DOHH2 (cell line): ENCODE data around the gene ILK.

Source experiments
- EZH2phosphoT487 ChIP-seq: fragments of 200-600 bp; sonication (generic); IDR thresholded peaks from 2 replicates; pipeline ENCODE4 v1.6.1; 2017; ENCODE audit warnings: borderline replicate concordance, mild to moderate bottlenecking, antibody characterized with exemption, low read length, moderate library complexity, mixed read lengths
- TF ChIP-seq, protein P1 (sequence below): fragments of 200-600 bp; sonication (generic); IDR thresholded peaks from one replicate; pipeline ENCODE4 v1.5.1; 2014; ENCODE audit warnings: antibody characterized with exemption, mild to moderate bottlenecking, low read depth, low read length; ENCODE audit not compliant: poor library complexity, severe bottlenecking

- TF ChIP-seq, protein P1, sequence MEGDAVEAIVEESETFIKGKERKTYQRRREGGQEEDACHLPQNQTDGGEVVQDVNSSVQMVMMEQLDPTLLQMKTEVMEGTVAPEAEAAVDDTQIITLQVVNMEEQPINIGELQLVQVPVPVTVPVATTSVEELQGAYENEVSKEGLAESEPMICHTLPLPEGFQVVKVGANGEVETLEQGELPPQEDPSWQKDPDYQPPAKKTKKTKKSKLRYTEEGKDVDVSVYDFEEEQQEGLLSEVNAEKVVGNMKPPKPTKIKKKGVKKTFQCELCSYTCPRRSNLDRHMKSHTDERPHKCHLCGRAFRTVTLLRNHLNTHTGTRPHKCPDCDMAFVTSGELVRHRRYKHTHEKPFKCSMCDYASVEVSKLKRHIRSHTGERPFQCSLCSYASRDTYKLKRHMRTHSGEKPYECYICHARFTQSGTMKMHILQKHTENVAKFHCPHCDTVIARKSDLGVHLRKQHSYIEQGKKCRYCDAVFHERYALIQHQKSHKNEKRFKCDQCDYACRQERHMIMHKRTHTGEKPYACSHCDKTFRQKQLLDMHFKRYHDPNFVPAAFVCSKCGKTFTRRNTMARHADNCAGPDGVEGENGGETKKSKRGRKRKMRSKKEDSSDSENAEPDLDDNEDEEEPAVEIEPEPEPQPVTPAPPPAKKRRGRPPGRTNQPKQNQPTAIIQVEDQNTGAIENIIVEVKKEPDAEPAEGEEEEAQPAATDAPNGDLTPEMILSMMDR = no peak
- no peak for TF ChIP-seq EZH2phosphoT487
Observed at GRCh38 chr11:6621711-6622211, 18.2 kb downstream of the ILK start.
